ENCODE results near the gene TBCD.

- no peak for TF ChIP-seq EZH2 (optimal IDR thresholded peaks at IDR 0.05; ENCODE audit: low read depth, low read length)
- no peak for TF ChIP-seq CTCF (IDR thresholded peaks at IDR 0.05; ENCODE audit: low read length)
- TF ChIP-seq EZH2phosphoT487 (IDR thresholded peaks at IDR 0.05; ENCODE audit: low read length) = no peak
Measured at GRCh38 chr17:82703935-82704865, 47.7 kb upstream of the TBCD start.
